ENCODE measurements around the gene UNC5C. TPM values are rescaled to one million over a fixed set of nuclear protein-coding genes. Genes with fewer than 3 reads are reported as not detected.

Gene UNC5C
- total RNA-seq, 1 experiment from 2014 or later = 8.2 TPM

- peak overlapping the region; percentile 71 for H3K27ac ChIP-seq (ENCODE audit: low read length)
- H3K36me3 ChIP-seq (ENCODE audit: control insufficient read depth, insufficient read depth, low read length) = no peaks in the 10 kb centered on the region
- H3K9me3 ChIP-seq (ENCODE audit: control insufficient read depth, insufficient read depth, low read depth, low read length) = no peaks in the 10 kb centered on the region
- H3K27me3 ChIP-seq (ENCODE audit: control insufficient read depth, insufficient read depth, low read length) = no peaks in the 10 kb centered on the region
- in situ Hi-C loops (cut with HindIII; ENCODE audit: low pct_unique_long_range_greater_than_20kb, low sequenced_read_pairs) (no loop called here), intact Hi-C loops (cut with micrococcal nuclease; ENCODE audit: unreplicated experiment) (no loop called here)
- DNase-seq (ENCODE audit: low read depth, low spot score) (no peak), ATAC-seq (no peak)
- ChIA-PET POLR2A (no interaction called here), CTCF (no interaction called here)
- TF ChIP-seq, protein P1, sequence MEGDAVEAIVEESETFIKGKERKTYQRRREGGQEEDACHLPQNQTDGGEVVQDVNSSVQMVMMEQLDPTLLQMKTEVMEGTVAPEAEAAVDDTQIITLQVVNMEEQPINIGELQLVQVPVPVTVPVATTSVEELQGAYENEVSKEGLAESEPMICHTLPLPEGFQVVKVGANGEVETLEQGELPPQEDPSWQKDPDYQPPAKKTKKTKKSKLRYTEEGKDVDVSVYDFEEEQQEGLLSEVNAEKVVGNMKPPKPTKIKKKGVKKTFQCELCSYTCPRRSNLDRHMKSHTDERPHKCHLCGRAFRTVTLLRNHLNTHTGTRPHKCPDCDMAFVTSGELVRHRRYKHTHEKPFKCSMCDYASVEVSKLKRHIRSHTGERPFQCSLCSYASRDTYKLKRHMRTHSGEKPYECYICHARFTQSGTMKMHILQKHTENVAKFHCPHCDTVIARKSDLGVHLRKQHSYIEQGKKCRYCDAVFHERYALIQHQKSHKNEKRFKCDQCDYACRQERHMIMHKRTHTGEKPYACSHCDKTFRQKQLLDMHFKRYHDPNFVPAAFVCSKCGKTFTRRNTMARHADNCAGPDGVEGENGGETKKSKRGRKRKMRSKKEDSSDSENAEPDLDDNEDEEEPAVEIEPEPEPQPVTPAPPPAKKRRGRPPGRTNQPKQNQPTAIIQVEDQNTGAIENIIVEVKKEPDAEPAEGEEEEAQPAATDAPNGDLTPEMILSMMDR (IDR thresholded peaks at IDR 0.05) = no peak
- no peak for TF ChIP-seq REST (IDR thresholded peaks at IDR 0.05; ENCODE audit: insufficient read depth in 1 of 2, low read depth in 2 of 2, low read length in 1 of 2)
- peak overlapping the region; percentile 61 to 68 for H3K4me3 ChIP-seq (ENCODE audit: low read depth in 2 of 2, low read length in 2 of 2)
- no TSS peak for BruUV-seq (replicated peaks)
- H3K4me1 ChIP-seq (ENCODE audit: control insufficient read depth, insufficient read depth, low read length) = peaks cover 9% of the 10 kb centered on the region; the same call in 1 of the 2 replicates
Measured at GRCh38 chr4:95546866-95547714, 1.7 kb downstream of the UNC5C start.

GRCh38 chr4:95546221-95546620 lies 2.6 kb downstream of the UNC5C start:
- in situ Hi-C loops (cut with HindIII; ENCODE audit: low pct_unique_long_range_greater_than_20kb, low sequenced_read_pairs) = no loop called here
- Histone ChIP-seq H3K4me3 (ENCODE audit: low read depth in 2 of 2, low read length in 2 of 2) (peak overlapping the region; percentile 17 to 61; a peak in 3 of 4 replicates), H3K36me3 (ENCODE audit: control insufficient read depth, insufficient read depth, low read length) (no peaks in the 10 kb centered on the region), H3K9me3 (ENCODE audit: control insufficient read depth, insufficient read depth, low read depth, low read length) (no peaks in the 10 kb centered on the region), H3K27me3 (ENCODE audit: control insufficient read depth, insufficient read depth, low read length) (no peaks in the 10 kb centered on the region), H3K4me1 (ENCODE audit: control insufficient read depth, insufficient read depth, low read length) (peaks cover 9% of the 10 kb centered on the region; the same call in 1 of the 2 replicates), H3K27ac (ENCODE audit: low read length) (peak overlapping the region; percentile 48)
- DNase-seq (ENCODE audit: low read depth, low spot score) (no peak), ATAC-seq (no peak)
- CTCF ChIA-PET = no interaction called here
- intact Hi-C loops (cut with micrococcal nuclease; ENCODE audit: unreplicated experiment) = no loop called here
- POLR2A ChIA-PET = no interaction called here
- TF ChIP-seq, protein P1 (IDR thresholded peaks at IDR 0.05) = no peak
- no peak for TF ChIP-seq REST (IDR thresholded peaks at IDR 0.05; ENCODE audit: insufficient read depth in 1 of 2, low read depth in 2 of 2, low read length in 1 of 2)
- BruUV-seq (replicated peaks) = no TSS peak

All from Panc1 (cell line).